Lung (tissue), 12 donors: ENCODE data around the gene NBEAL2. TPM values are rescaled to one million over a fixed set of nuclear protein-coding genes. Genes with fewer than 3 reads are reported as not detected.
A peak's percentile ranks its signal among the peaks of the same experiment; 100 is the strongest.

Source experiments
- ATAC-seq: fragments of 200-7000 bp; cut with Tn5 transposase; one replicate; pipeline ENCODE4 v1.9.1; 2020; ENCODE audit warnings: moderate number of reproducible peaks; ENCODE audit not compliant: insufficient read depth, low FRiP score
- DNase-seq, 3 donors: peaks; one replicate each; pipeline ENCODE4 v3.0.0-alpha.2; 2013 to 2017
- H3K27ac ChIP-seq, 2 donors: one replicate each; pipeline ENCODE4 v1.5.1; 2013; ENCODE audit warnings: mild to moderate bottlenecking in 2 of 2, moderate library complexity in 2 of 2, control low read depth in 1 of 2, inconsistent platforms in 1 of 2, low read depth in 1 of 2, low read length in 1 of 2
- H3K27me3 ChIP-seq, 3 donors: one replicate each; pipeline ENCODE4 v1.5.1; 2013; ENCODE audit warnings: low read length in 2 of 3; ENCODE audit not compliant: control insufficient read depth in 3 of 3, insufficient read depth in 3 of 3
- H3K36me3 ChIP-seq, 4 donors: one replicate each; pipeline ENCODE4 v1.5.1; 2013; ENCODE audit warnings: low read length in 4 of 4, mild to moderate bottlenecking in 1 of 4, moderate library complexity in 1 of 4; ENCODE audit not compliant: control insufficient read depth in 4 of 4, insufficient read depth in 4 of 4
- H3K4me1 ChIP-seq, 5 donors: one replicate each; pipeline ENCODE4 v1.5.1; 2013; ENCODE audit warnings: low read length in 5 of 5, mild to moderate bottlenecking in 2 of 5, moderate library complexity in 1 of 5; ENCODE audit not compliant: control insufficient read depth in 5 of 5, insufficient read depth in 5 of 5
- H3K4me3 ChIP-seq: one replicate; pipeline ENCODE4 v1.5.1; 2013; ENCODE audit warnings: mild to moderate bottlenecking, control low read depth, moderate library complexity
- H3K9ac ChIP-seq, 2 donors: one replicate each; pipeline ENCODE4 v1.5.1; 2013; ENCODE audit warnings: low read length in 2 of 2, control low read depth in 1 of 2; ENCODE audit not compliant: insufficient read depth in 1 of 2
- H3K9me3 ChIP-seq, 4 donors: one replicate each; pipeline ENCODE4 v1.5.1; 2013; ENCODE audit warnings: low read length in 3 of 4, mild to moderate bottlenecking in 1 of 4, moderate library complexity in 1 of 4; ENCODE audit not compliant: control insufficient read depth in 4 of 4, insufficient read depth in 3 of 4
- CTCF ChIP-seq: IDR thresholded peaks from 2 replicates; pipeline ENCODE4 v1.5.1; 2012; ENCODE audit warnings: mild to moderate bottlenecking; ENCODE audit errors: control extremely low read depth, extremely low read depth
- WGBS, 2 donors: extraction: QIAGEN DNeasy Blood & Tissue Kit; methylation state at CpG; one replicate each; pipeline ENCODE4 v1.1.7; 2013; 5-methylcytosine and 5-hydroxymethylcytosine counted together
- polyA plus RNA-seq, 2 donors: library from polyadenylated mRNA; stranded (reverse); fragments of 200-250 nt; gene quantifications; one replicate each; pipeline ENCODE4 v1.2.1, GENCODE V29; 2013
- total RNA-seq, 2 donors: library from RNA; depleted of rRNA in 1 of 2; stranded (reverse); fragments of >200 nt in 1 of 2; gene quantifications; one replicate each; pipeline ENCODE4 v1.2.1, GENCODE V29; 2014 to 2021
- donor health status: control.
- donor health status: control.
- donor health status: Bipolar disorder and iron deficiency.
- donor health status: healthy.
- donor health status: DM: yes; HTN: yes; CAD: no.

The NBEAL2 gene
- total and polyA plus RNA-seq, 4 donors = 64.4 to 191 (median 136) TPM

GRCh38 chr3:47042231-47042791 lies 62.8 kb downstream of the NBEAL2 start:
- ATAC-seq = no peak

GRCh38 chr3:47047069-47047468 lies 67.6 kb downstream of the NBEAL2 start:
- H3K27ac ChIP-seq = peak overlapping the region in 1 of 2 donors; percentile 57
- TF ChIP-seq CTCF = no peak
- DNase-seq = no peak

More at GRCh38 chr3:47042231-47042791, 62.8 kb downstream of the NBEAL2 start:
- WGBS, 2 donors = 78% methylated on average over 5 of the region's 5 CpGs
- no peak overlapping the region for H3K27ac ChIP-seq
- H3K9me3 ChIP-seq = no peaks in the 10 kb centered on the region
- peaks cover 0 to 2% (median 0%) of the 10 kb centered on the region in 5 donors for H3K4me1 ChIP-seq
- H3K36me3 ChIP-seq = peaks cover 19 to 33% (median 25%) of the 10 kb centered on the region in 4 donors
- no peaks in the 10 kb centered on the region for H3K27me3 ChIP-seq
- no peak for TF ChIP-seq CTCF
- no peak for DNase-seq
- no peak overlapping the region for H3K9ac ChIP-seq
- no peak overlapping the region for H3K4me3 ChIP-seq

GRCh38 chr3:47047673-47048072 lies 68.2 kb downstream of the NBEAL2 start:
- H3K4me3 ChIP-seq = no peak overlapping the region
- H3K4me1 ChIP-seq = peaks cover 0 to 2% (median 0%) of the 10 kb centered on the region in 5 donors
- TF ChIP-seq CTCF = no peak
- H3K9ac ChIP-seq = no peak overlapping the region
- DNase-seq (no peak), ATAC-seq (no peak)
- H3K36me3 ChIP-seq = peaks cover 0 to 12% (median 5%) of the 10 kb centered on the region in 4 donors
- H3K27me3 ChIP-seq = no peaks in the 10 kb centered on the region
- H3K9me3 ChIP-seq = no peaks in the 10 kb centered on the region
- H3K27ac ChIP-seq = no peak overlapping the region

More at GRCh38 chr3:47047069-47047468, 67.6 kb downstream of the NBEAL2 start:
- Histone ChIP-seq H3K27me3 (no peaks in the 10 kb centered on the region), H3K9ac (no peak overlapping the region), H3K4me3 (no peak overlapping the region), H3K36me3 (peaks cover 0 to 17% (median 7%) of the 10 kb centered on the region in 4 donors), H3K4me1 (peaks cover 0 to 2% (median 0%) of the 10 kb centered on the region in 5 donors), H3K9me3 (no peaks in the 10 kb centered on the region)
- no peak for ATAC-seq

- Histone ChIP-seq H3K4me3 (no peak overlapping the region), H3K27me3 (no peaks in the 10 kb centered on the region), H3K9ac (no peak overlapping the region), H3K4me1 (peaks cover 0 to 1% (median 0%) of the 10 kb centered on the region in 5 donors), H3K9me3 (no peaks in the 10 kb centered on the region), H3K27ac (no peak overlapping the region), H3K36me3 (peaks cover 4 to 7% (median 6%) of the 10 kb centered on the region in 4 donors)
- ATAC-seq (no peak), DNase-seq (no peak)
- TF ChIP-seq CTCF = no peak
Observed at GRCh38 chr3:47054412-47054811, 74.9 kb downstream of the NBEAL2 start.
